SK-N-SH (cell line): ENCODE results near the gene KCNK16. TPM values are rescaled to one million over a fixed set of nuclear protein-coding genes. Genes with fewer than 3 reads are reported as not detected.

Source experiments
- CTCF ChIA-PET: fragments of 300-600, 350-600 bp; formaldehyde crosslinking; extraction: SDS; loops from one replicate; lab custom pipeline; 2021; lab: Yijun Ruan, JAX
- POLR2A ChIA-PET: fragments of 350-600 bp; sonication (Branson Sonifier 250); formaldehyde crosslinking; extraction: SDS; loops from one replicate; lab custom pipeline; 2020; ENCODE audit warnings: antibody characterized with exemption, inconsistent platforms; lab: Yijun Ruan, JAX
- DNase-seq: peaks from one replicate; pipeline ENCODE4 v3.0.0; 2012
- H2AFZ ChIP-seq: fragments of 200-600 bp; sonication (generic); 2 replicates; pipeline ENCODE4 v1.8.1; 2016; ENCODE audit warnings: antibody characterized with exemption, mild to moderate bottlenecking, low read depth
- H3F3A ChIP-seq: fragments of 200-600 bp; sonication (generic); replicated peaks from 2 replicates; pipeline ENCODE3; 2016; ENCODE audit warnings: antibody characterized with exemption, mild to moderate bottlenecking; ENCODE audit not compliant: insufficient read depth
- H3K27ac ChIP-seq, 2 experiments: fragments of 200-500 bp in 1 of 2; fragments of 200-600 bp in 1 of 2; sonication (Bioruptor generic) in 1 of 2; sonication (generic), shearing (Covaris generic) in 1 of 2; 2 replicates each; pipeline versions ENCODE4 v1.5.1 to v1.6.1; 2014 to 2016; ENCODE audit warnings: low read depth in 2 of 2, inconsistent platforms in 1 of 2, low read length in 1 of 2, mild to moderate bottlenecking in 1 of 2, mixed read lengths in 1 of 2
- H3K27me3 ChIP-seq: fragments of 200-600 bp; sonication (generic), shearing (Covaris generic); 2 replicates; pipeline ENCODE4 v1.6.1; 2016; ENCODE audit warnings: mixed run types; ENCODE audit not compliant: insufficient read depth
- H3K36me3 ChIP-seq, 2 experiments: fragments of 200-500 bp in 1 of 2; fragments of 200-600 bp in 1 of 2; sonication (Bioruptor generic) in 1 of 2; sonication (generic) in 1 of 2; replicated peaks in 1 of 2; 2 replicates each; pipeline versions ENCODE3 to v1.5.1; 2014 to 2016; ENCODE audit warnings: low read length in 1 of 2, mild to moderate bottlenecking in 1 of 2; ENCODE audit not compliant: insufficient read depth in 2 of 2, control insufficient read depth in 1 of 2
- H3K4me1 ChIP-seq, 2 experiments: fragments of 200-500 bp in 1 of 2; fragments of 200-600 bp in 1 of 2; sonication (Bioruptor generic) in 1 of 2; sonication (generic), shearing (Covaris generic) in 1 of 2; 2 replicates each; pipeline versions ENCODE4 v1.5.1 to v1.6.1; 2014 to 2016; ENCODE audit warnings: low read depth in 1 of 2, low read length in 1 of 2, mixed run types in 1 of 2; ENCODE audit not compliant: insufficient read depth in 2 of 2, control insufficient read depth in 1 of 2
- H3K4me2 ChIP-seq: fragments of 200-600 bp; sonication (generic), shearing (Covaris generic); 2 replicates; pipeline ENCODE4 v1.6.1; 2017; ENCODE audit warnings: mixed run types
- H3K4me3 ChIP-seq, 2 experiments: fragments of 200-500 bp in 1 of 2; fragments of 200-600 bp in 1 of 2; sonication (Bioruptor generic) in 1 of 2; sonication (generic), shearing (Covaris generic) in 1 of 2; 2 replicates each; pipeline versions ENCODE4 v1.5.1 to v1.8.1; 2014 to 2016; ENCODE audit warnings: low read depth in 2 of 2, inconsistent platforms in 1 of 2, low read length in 1 of 2, mild to moderate bottlenecking in 1 of 2, mixed read lengths in 1 of 2, moderate library complexity in 1 of 2
- H3K79me2 ChIP-seq: fragments of 200-600 bp; sonication (generic); 2 replicates; pipeline ENCODE4 v1.8.1; 2017; ENCODE audit warnings: mild to moderate bottlenecking; ENCODE audit not compliant: insufficient read depth
- H3K9ac ChIP-seq: fragments of 200-600 bp; sonication (generic); 2 replicates; pipeline ENCODE4 v1.6.1; 2017; ENCODE audit warnings: mixed run types
- H3K9me2 ChIP-seq: fragments of 200-600 bp; sonication (generic); 2 replicates; pipeline ENCODE4 v1.6.1; 2017; ENCODE audit warnings: mixed run types
- H3K9me3 ChIP-seq: fragments of 200-600 bp; sonication (generic); 2 replicates; pipeline ENCODE4 v1.6.1; 2017; ENCODE audit warnings: mixed run types, mild to moderate bottlenecking, moderate library complexity
- H4K20me1 ChIP-seq: fragments of 200-600 bp; sonication (generic); 2 replicates; pipeline ENCODE4 v1.6.1; 2017; ENCODE audit warnings: mild to moderate bottlenecking, mixed run types; ENCODE audit not compliant: insufficient read depth
- CHD2 ChIP-seq: fragments of 150-350 bp; IDR thresholded peaks from 2 replicates; pipeline ENCODE4 v1.6.1; 2018; ENCODE audit warnings: low read length; ENCODE audit not compliant: partially characterized antibody
- ELF1 ChIP-seq: IDR thresholded peaks from 2 replicates; pipeline ENCODE4 v1.4.0; 2012
- EP300 ChIP-seq, 2 experiments: IDR thresholded peaks; 2 replicates each; pipeline versions ENCODE4 v1.4.0 to v1.6.1; 2012; ENCODE audit warnings: borderline replicate concordance in 1 of 2, low read depth in 1 of 2, low read length in 1 of 2
- NFIC ChIP-seq: IDR thresholded peaks from 2 replicates; pipeline ENCODE4 v1.4.0; 2012; ENCODE audit warnings: borderline replicate concordance
- RAD21 ChIP-seq: IDR thresholded peaks from 2 replicates; pipeline ENCODE4 v1.6.1; 2012; ENCODE audit warnings: mild to moderate bottlenecking, low read length
- TEAD4 ChIP-seq: IDR thresholded peaks from 2 replicates; pipeline ENCODE4 v1.4.0; 2012; ENCODE audit warnings: mild to moderate bottlenecking, borderline replicate concordance; ENCODE audit not compliant: insufficient read depth
- WGBS: methylation state at CpG from one replicate; pipeline ENCODE4 v1.1.6; 2017; ENCODE audit warnings: low lambda C conversion rate; 5-methylcytosine and 5-hydroxymethylcytosine counted together
- polyA plus RNA-seq, 3 experiments: library from polyadenylated mRNA; depleted of rRNA; stranded (reverse); fragments of >200 nt; gene quantifications; 2 replicates each; pipeline ENCODE4 v1.2.3, GENCODE V29; 2012
- TF ChIP-seq, protein P1 (sequence below): IDR thresholded peaks from 2 replicates; pipeline ENCODE4 v1.4.0; 2012; ENCODE audit warnings: low read depth, borderline replicate concordance
- TF ChIP-seq, protein P2 (sequence below): IDR thresholded peaks from 2 replicates; pipeline ENCODE4 v1.6.1; 2012; ENCODE audit warnings: mild to moderate bottlenecking, low read depth, low read length, moderate library complexity
- TF ChIP-seq, protein P3 (sequence below): IDR thresholded peaks from 2 replicates; pipeline ENCODE4 v1.4.0; 2012; ENCODE audit warnings: low read depth, borderline replicate concordance

The KCNK16 gene
- polyA plus RNA-seq, 1 of the 3 experiments (the other 2 are of a cell fraction): not detected

DNA sequence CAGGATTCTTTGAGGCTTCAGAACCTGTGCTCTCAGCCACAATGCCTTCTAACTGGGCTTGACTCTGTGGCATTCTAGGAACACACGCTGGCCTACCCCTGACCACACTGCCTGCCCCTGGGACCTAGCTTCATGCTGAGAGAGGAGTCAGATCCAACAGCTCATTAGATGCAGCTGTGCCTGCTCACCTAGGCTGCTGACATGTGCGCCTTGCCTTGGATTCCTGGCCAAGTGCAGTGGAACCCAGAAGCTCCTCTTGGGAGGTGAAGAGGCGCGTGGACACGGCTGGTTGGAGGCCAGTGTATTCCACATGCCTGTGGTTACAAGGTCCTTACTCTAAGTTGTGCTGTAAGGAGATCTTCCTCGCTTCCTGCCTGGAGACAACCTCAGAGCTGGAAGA lies 24.7 kb upstream of the KCNK16 start:
- DNase-seq: no peak
- Histone ChIP-seq H3K4me2 (no peak overlapping the region), H3K36me3 (no peaks in the 10 kb centered on the region), H3K9ac (no peak overlapping the region), H3K27me3 (no peaks in the 10 kb centered on the region), H3K4me3 (no peak overlapping the region), H2AFZ (no peak overlapping the region), H3K9me3 (no peaks in the 10 kb centered on the region), H3F3A (no peaks in the 10 kb centered on the region), H3K9me2 (no peaks in the 10 kb centered on the region), H3K79me2 (no peaks in the 10 kb centered on the region), H4K20me1 (no peaks in the 10 kb centered on the region), H3K27ac (no peak overlapping the region), H3K4me1 (peaks cover 0 to 6% of the 10 kb centered on the region in 2 experiments; a peak in 1 of 4 replicates)
- ChIA-PET POLR2A (no interaction called here), CTCF (interaction anchor here (0.6 to 8.1 kb wide), 14 partner anchors 9 to 561 kb away, joined by 3 to 62 read pairs (median 4); partner anchors contain the start of gene KCNK17)
- TF ChIP-seq NFIC (no peak), RAD21 (no peak), EP300 (IDR thresholded peaks at IDR 0.05; ENCODE audit: borderline replicate concordance in 1 of 2, low read depth in 1 of 2, low read length in 1 of 2) (no peak), ELF1 (no peak), CHD2 (no peak)
- TF ChIP-seq, protein P1, sequence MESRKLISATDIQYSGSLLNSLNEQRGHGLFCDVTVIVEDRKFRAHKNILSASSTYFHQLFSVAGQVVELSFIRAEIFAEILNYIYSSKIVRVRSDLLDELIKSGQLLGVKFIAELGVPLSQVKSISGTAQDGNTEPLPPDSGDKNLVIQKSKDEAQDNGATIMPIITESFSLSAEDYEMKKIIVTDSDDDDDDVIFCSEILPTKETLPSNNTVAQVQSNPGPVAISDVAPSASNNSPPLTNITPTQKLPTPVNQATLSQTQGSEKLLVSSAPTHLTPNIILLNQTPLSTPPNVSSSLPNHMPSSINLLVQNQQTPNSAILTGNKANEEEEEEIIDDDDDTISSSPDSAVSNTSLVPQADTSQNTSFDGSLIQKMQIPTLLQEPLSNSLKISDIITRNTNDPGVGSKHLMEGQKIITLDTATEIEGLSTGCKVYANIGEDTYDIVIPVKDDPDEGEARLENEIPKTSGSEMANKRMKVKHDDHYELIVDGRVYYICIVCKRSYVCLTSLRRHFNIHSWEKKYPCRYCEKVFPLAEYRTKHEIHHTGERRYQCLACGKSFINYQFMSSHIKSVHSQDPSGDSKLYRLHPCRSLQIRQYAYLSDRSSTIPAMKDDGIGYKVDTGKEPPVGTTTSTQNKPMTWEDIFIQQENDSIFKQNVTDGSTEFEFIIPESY: no peak
- TF ChIP-seq, protein P2, sequence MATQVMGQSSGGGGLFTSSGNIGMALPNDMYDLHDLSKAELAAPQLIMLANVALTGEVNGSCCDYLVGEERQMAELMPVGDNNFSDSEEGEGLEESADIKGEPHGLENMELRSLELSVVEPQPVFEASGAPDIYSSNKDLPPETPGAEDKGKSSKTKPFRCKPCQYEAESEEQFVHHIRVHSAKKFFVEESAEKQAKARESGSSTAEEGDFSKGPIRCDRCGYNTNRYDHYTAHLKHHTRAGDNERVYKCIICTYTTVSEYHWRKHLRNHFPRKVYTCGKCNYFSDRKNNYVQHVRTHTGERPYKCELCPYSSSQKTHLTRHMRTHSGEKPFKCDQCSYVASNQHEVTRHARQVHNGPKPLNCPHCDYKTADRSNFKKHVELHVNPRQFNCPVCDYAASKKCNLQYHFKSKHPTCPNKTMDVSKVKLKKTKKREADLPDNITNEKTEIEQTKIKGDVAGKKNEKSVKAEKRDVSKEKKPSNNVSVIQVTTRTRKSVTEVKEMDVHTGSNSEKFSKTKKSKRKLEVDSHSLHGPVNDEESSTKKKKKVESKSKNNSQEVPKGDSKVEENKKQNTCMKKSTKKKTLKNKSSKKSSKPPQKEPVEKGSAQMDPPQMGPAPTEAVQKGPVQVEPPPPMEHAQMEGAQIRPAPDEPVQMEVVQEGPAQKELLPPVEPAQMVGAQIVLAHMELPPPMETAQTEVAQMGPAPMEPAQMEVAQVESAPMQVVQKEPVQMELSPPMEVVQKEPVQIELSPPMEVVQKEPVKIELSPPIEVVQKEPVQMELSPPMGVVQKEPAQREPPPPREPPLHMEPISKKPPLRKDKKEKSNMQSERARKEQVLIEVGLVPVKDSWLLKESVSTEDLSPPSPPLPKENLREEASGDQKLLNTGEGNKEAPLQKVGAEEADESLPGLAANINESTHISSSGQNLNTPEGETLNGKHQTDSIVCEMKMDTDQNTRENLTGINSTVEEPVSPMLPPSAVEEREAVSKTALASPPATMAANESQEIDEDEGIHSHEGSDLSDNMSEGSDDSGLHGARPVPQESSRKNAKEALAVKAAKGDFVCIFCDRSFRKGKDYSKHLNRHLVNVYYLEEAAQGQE: no peak
- WGBS: 36% methylated on average over 3 of the region's 6 CpGs

DNA sequence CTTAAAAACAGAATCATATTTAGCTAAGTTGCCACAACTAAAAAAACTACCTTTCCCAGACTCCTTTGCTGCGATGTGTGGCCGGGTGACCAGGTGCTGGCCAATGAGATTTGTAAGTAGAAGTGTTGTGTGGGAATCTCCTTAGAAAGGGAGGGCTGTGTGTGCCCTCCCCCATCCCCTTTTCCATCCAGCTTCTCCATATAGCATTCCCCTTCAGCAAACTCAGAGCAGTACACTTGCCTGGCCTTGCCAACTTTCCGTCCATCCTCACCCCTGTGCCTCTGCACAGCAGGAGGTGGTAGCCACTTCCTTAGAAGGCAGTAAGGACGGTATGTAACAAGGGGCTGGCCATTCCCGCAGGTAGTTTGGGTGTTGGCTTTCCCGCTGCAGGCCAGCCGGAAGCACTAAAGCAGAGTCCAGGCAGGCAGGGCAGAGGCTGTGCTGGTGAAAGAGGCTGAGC lies 22.3 kb upstream of the KCNK16 start:
- no peaks in the 10 kb centered on the region for H3K36me3 ChIP-seq
- WGBS: 77% methylated on average over 3 of the region's 7 CpGs
- no peak overlapping the region for H2AFZ ChIP-seq
- TF ChIP-seq, protein P1: no peak
- TF ChIP-seq TEAD4: no peak
- TF ChIP-seq, protein P3, sequence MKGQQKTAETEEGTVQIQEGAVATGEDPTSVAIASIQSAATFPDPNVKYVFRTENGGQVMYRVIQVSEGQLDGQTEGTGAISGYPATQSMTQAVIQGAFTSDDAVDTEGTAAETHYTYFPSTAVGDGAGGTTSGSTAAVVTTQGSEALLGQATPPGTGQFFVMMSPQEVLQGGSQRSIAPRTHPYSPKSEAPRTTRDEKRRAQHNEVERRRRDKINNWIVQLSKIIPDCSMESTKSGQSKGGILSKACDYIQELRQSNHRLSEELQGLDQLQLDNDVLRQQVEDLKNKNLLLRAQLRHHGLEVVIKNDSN: peak; percentile 35; the same call in 1 of the 2 replicates
- H3K4me2 ChIP-seq: no peak overlapping the region
- H3K4me1 ChIP-seq: peaks cover 0 to 10% of the 10 kb centered on the region in 2 experiments; a peak in 1 of 4 replicates
- H3K9ac ChIP-seq: no peak overlapping the region
- H3K27ac ChIP-seq: no peak overlapping the region
- no peaks in the 10 kb centered on the region for H4K20me1 ChIP-seq
- ChIA-PET POLR2A (no interaction called here), CTCF (interaction anchor here (0.6 to 0.7 kb wide), 2 partner anchors 9 to 21 kb away, joined by 3 read pairs; no protein-coding TSS in a partner anchor)
- no peaks in the 10 kb centered on the region for H3K9me2 ChIP-seq
- H3K9me3 ChIP-seq: no peaks in the 10 kb centered on the region
- no peaks in the 10 kb centered on the region for H3K27me3 ChIP-seq
- no peaks in the 10 kb centered on the region for H3K79me2 ChIP-seq
- no peak overlapping the region for H3K4me3 ChIP-seq
- no peaks in the 10 kb centered on the region for H3F3A ChIP-seq
- no peak for DNase-seq
